WERI-Rb-1 (cell line): ENCODE measurements around the gene TMEM178B.
A peak's percentile ranks its signal among the peaks of the same experiment; 100 is the strongest.

Source experiments
- DNase-seq: peaks from one replicate; pipeline ENCODE4 v3.0.0-alpha.2; 2020
- H3K27ac ChIP-seq: fragments of 250-450 bp; sonication (Bioruptor Pico); 2 replicates; pipeline ENCODE4 v1.5.1; 2020; ENCODE audit warnings: mild to moderate bottlenecking, moderate library complexity
- H3K27me3 ChIP-seq: fragments of 250-450 bp; sonication (Bioruptor Pico); 2 replicates; pipeline ENCODE4 v1.5.1; 2021; ENCODE audit warnings: mild to moderate bottlenecking, low read depth, moderate library complexity; ENCODE audit not compliant: insufficient read depth, severe bottlenecking
- H3K36me3 ChIP-seq: fragments of 250-450 bp; sonication (Bioruptor Pico); 2 replicates; pipeline ENCODE4 v1.5.1; 2020; ENCODE audit warnings: mild to moderate bottlenecking, moderate library complexity
- H3K4me3 ChIP-seq: 2 replicates; pipeline ENCODE4 v1.5.1; 2011; ENCODE audit warnings: low read depth, mild to moderate bottlenecking, control low read depth, low read length
- H3K9me3 ChIP-seq: fragments of 250-450 bp; sonication (Bioruptor Pico); 2 replicates; pipeline ENCODE4 v1.5.1; 2021; ENCODE audit warnings: mild to moderate bottlenecking, moderate library complexity; ENCODE audit not compliant: severe bottlenecking
- TF ChIP-seq, protein P1 (sequence below): IDR thresholded peaks from 2 replicates; pipeline ENCODE4 v1.5.1; 2011; ENCODE audit warnings: low read depth, mild to moderate bottlenecking, control low read depth, inconsistent platforms, low read length

Gene TMEM178B

GRCh38 chr7:141221007-141221612 is 147.2 kb downstream of the TMEM178B start:
- Histone ChIP-seq H3K27ac (no peak overlapping the region), H3K4me3 (no peak overlapping the region), H3K9me3 (no peaks in the 10 kb centered on the region), H3K27me3 (no peaks in the 10 kb centered on the region), H3K36me3 (no peaks in the 10 kb centered on the region)
- TF ChIP-seq, protein P1, sequence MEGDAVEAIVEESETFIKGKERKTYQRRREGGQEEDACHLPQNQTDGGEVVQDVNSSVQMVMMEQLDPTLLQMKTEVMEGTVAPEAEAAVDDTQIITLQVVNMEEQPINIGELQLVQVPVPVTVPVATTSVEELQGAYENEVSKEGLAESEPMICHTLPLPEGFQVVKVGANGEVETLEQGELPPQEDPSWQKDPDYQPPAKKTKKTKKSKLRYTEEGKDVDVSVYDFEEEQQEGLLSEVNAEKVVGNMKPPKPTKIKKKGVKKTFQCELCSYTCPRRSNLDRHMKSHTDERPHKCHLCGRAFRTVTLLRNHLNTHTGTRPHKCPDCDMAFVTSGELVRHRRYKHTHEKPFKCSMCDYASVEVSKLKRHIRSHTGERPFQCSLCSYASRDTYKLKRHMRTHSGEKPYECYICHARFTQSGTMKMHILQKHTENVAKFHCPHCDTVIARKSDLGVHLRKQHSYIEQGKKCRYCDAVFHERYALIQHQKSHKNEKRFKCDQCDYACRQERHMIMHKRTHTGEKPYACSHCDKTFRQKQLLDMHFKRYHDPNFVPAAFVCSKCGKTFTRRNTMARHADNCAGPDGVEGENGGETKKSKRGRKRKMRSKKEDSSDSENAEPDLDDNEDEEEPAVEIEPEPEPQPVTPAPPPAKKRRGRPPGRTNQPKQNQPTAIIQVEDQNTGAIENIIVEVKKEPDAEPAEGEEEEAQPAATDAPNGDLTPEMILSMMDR, result no peak
- DNase-seq, result no peak

DNA sequence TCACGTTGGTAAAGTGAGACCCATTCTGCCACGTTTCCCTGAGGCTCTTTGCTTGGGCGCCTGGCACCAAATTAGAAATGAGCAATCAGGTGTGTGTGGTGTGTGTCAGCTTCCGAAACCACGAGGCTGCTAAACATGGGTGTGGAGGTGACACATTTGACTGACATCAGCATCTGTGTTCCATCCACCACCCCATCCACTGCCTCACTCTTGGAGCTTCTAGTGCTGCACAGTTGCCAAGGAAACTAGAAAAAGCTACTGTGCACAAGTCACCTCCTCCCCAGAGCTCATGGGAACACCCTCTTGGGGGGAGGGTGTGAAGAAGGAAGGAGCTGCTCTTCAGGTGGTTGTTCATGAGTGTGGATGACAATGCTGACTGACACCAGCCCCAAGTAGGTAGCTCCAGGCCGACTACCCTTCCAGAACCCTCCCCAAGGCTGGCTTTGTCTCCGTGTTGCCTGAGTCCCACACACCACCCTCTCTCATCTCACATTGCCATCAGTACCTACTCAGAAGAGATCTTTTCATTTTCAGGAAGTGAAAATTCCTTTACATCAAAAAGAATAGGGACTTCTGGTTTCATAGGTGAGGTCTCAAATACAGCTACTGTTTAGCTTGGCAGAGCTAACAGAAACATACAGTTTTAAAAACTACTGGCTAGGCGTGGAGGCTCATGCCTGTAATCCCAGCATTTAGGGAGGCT is 152.2 kb downstream of the TMEM178B start:
- no peaks in the 10 kb centered on the region for H3K9me3 ChIP-seq
- H3K4me3 ChIP-seq, result no peak overlapping the region
- DNase-seq, result no peak
- TF ChIP-seq, protein P1, result no peak
- no peaks in the 10 kb centered on the region for H3K36me3 ChIP-seq
- no peaks in the 10 kb centered on the region for H3K27me3 ChIP-seq
- no peak overlapping the region for H3K27ac ChIP-seq

DNA sequence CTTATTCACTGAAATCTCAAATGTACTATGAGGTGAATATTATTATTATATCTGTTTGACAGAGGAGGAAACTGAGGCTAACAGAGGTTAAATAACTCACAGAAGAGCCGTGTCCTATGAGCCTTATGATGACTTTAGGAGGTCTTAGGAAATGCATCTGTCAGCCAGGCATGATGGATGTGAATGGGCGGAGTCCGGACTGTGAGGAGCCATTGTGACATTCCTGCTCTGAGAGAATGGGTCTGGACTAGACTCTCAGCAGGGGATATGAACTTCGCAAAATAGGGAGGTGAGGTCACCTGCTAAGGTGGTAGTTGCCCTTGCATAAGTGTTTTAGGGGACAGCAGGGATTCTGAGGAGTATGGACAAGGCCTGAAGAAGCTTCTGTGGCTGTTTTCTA is 153.6 kb downstream of the TMEM178B start:
- Histone ChIP-seq H3K27ac (no peak overlapping the region), H3K27me3 (no peaks in the 10 kb centered on the region), H3K36me3 (no peaks in the 10 kb centered on the region), H3K4me3 (no peak overlapping the region), H3K9me3 (no peaks in the 10 kb centered on the region)
- no peak for DNase-seq
- TF ChIP-seq, protein P1, result no peak

- no peak for DNase-seq
- Histone ChIP-seq H3K27ac (no peak overlapping the region), H3K27me3 (no peaks in the 10 kb centered on the region), H3K4me3 (no peak overlapping the region), H3K36me3 (no peaks in the 10 kb centered on the region), H3K9me3 (no peaks in the 10 kb centered on the region)
- TF ChIP-seq, protein P1, result no peak
These were observed 154.6 kb downstream of the TMEM178B start for GRCh38 chr7:141228482-141228881.

DNA sequence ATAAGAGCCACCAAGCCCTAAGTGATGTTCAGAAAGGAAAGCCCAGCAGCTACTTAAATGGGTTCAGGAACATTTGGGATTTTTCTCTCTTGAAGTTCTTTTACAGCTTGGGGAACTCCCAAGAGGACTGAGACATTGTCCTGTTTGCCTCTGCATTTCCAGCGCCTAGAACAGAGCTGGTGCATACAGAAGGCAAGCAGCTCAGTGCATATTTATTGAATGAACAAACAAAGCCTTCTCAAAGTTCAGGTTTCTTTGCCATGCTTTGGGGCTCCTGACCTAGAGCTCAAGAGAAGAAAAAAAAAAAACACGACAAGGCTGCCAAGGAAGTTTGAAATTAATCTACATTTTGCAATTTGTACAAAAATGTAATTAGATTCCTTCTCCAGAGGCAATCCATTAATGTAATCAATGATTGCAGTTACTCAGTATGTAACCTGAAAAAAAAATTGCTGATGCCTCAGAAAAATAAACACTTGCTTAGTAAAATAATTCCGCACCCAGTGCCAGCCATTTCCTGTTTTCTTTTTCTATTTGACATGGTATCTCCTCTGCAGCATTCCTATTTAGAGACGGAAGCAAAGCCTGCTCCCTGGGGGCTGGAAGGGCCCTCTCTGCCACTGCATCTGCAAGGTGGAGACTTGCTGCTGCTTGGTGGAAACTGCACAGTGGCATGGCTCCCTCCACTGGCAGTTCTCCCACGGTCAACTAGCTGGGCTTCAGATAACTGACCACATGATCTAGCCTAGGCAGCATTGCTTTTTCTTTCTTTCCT is 157.3 kb downstream of the TMEM178B start:
- TF ChIP-seq, protein P1, result peak; percentile 79
- H3K27ac ChIP-seq, result no peak overlapping the region
- peak; percentile 44 for DNase-seq
- H3K4me3 ChIP-seq, result no peak overlapping the region
- no peaks in the 10 kb centered on the region for H3K36me3 ChIP-seq
- no peaks in the 10 kb centered on the region for H3K27me3 ChIP-seq
- H3K9me3 ChIP-seq, result no peaks in the 10 kb centered on the region
